ENCODE data around the gene ENTHD1. TPM values are rescaled to one million over a fixed set of nuclear protein-coding genes. Genes with fewer than 3 reads are reported as not detected.

Gene ENTHD1
- total RNA-seq, 2 donors from 2014 or later: 0.09 to 5.1 TPM

- no peaks in the 10 kb centered on the region for H3K4me1 ChIP-seq (replicated peaks)
- H3K36me3 ChIP-seq: no peaks in the 10 kb centered on the region
- WGBS: 69% methylated on average over 9 of the region's 9 CpGs
- no peak overlapping the region for H3K4me3 ChIP-seq
- intact Hi-C loops (cut with DNase I): no loop called here
- no peaks in the 10 kb centered on the region for H3K27me3 ChIP-seq (replicated peaks; ENCODE audit: insufficient read depth)
- no peak overlapping the region for H3K27ac ChIP-seq
- H3K9me3 ChIP-seq: no peaks in the 10 kb centered on the region
- DNase-seq (ENCODE audit: low spot score): no peak
- TF ChIP-seq POLR2AphosphoS5 (IDR thresholded peaks at IDR 0.05) (no peak), CTCF (IDR thresholded peaks at IDR 0.05) (no peak), POLR2A (IDR thresholded peaks at IDR 0.05) (no peak)
These were observed 17.5 kb upstream of the ENTHD1 start for GRCh38 chr22:39910876-39911613.

- TF ChIP-seq POLR2A (IDR thresholded peaks at IDR 0.05) (no peak), CTCF (IDR thresholded peaks at IDR 0.05) (no peak), POLR2AphosphoS5 (IDR thresholded peaks at IDR 0.05) (no peak)
- no peaks in the 10 kb centered on the region for H3K27me3 ChIP-seq (replicated peaks; ENCODE audit: insufficient read depth)
- H3K4me1 ChIP-seq (replicated peaks): no peaks in the 10 kb centered on the region
- H3K4me3 ChIP-seq: no peak overlapping the region
- intact Hi-C loops (cut with DNase I): no loop called here
- H3K9me3 ChIP-seq: no peaks in the 10 kb centered on the region
- no peak for DNase-seq (ENCODE audit: low spot score)
- 83% methylated on average over 5 of the region's 5 CpGs for WGBS
- no peaks in the 10 kb centered on the region for H3K36me3 ChIP-seq
- no peak overlapping the region for H3K27ac ChIP-seq
These were observed 15.2 kb upstream of the ENTHD1 start for GRCh38 chr22:39908737-39909136.

GRCh38 chr22:39908136-39908535 is 14.6 kb upstream of the ENTHD1 start:
- TF ChIP-seq POLR2A (IDR thresholded peaks at IDR 0.05) (no peak), CTCF (IDR thresholded peaks at IDR 0.05) (no peak)
- intact Hi-C loops (cut with DNase I): no loop called here
- Histone ChIP-seq H3K27me3 (replicated peaks; ENCODE audit: insufficient read depth) (no peaks in the 10 kb centered on the region), H3K9me3 (no peaks in the 10 kb centered on the region), H3K27ac (no peak overlapping the region), H3K36me3 (no peaks in the 10 kb centered on the region), H3K4me3 (no peak overlapping the region), H3K4me1 (replicated peaks) (no peaks in the 10 kb centered on the region)
- DNase-seq (ENCODE audit: low spot score): no peak
- 92% methylated on average over 2 of the region's 2 CpGs for whole genome bisulfite sequencing

- no peaks in the 10 kb centered on the region for H3K27me3 ChIP-seq (replicated peaks; ENCODE audit: insufficient read depth)
- no peak overlapping the region for H3K27ac ChIP-seq
- H3K9me3 ChIP-seq: no peaks in the 10 kb centered on the region
- WGBS: 92% methylated on average over 9 of the region's 9 CpGs
- H3K36me3 ChIP-seq: no peaks in the 10 kb centered on the region
- H3K4me1 ChIP-seq (replicated peaks): no peaks in the 10 kb centered on the region
- intact Hi-C loops (cut with DNase I): no loop called here
- H3K4me3 ChIP-seq: no peak overlapping the region
- TF ChIP-seq POLR2A (IDR thresholded peaks at IDR 0.05): no peak
- no peak for DNase-seq (ENCODE audit: low spot score)
These were observed 14.1 kb upstream of the ENTHD1 start for GRCh38 chr22:39907605-39908097.

GRCh38 chr22:39907047-39907446 is 13.5 kb upstream of the ENTHD1 start:
- Histone ChIP-seq H3K9me3 (no peaks in the 10 kb centered on the region), H3K4me1 (replicated peaks) (no peaks in the 10 kb centered on the region), H3K27ac (no peak overlapping the region), H3K4me3 (no peak overlapping the region), H3K27me3 (replicated peaks; ENCODE audit: insufficient read depth) (no peaks in the 10 kb centered on the region), H3K36me3 (no peaks in the 10 kb centered on the region)
- intact Hi-C loops (cut with DNase I): no loop called here
- DNase-seq (ENCODE audit: low spot score): no peak
- TF ChIP-seq CTCF (IDR thresholded peaks at IDR 0.05) (no peak), POLR2AphosphoS5 (IDR thresholded peaks at IDR 0.05) (no peak), POLR2A (IDR thresholded peaks at IDR 0.05) (no peak)
- WGBS: 92% methylated on average over 6 of the region's 6 CpGs
